WTC11 (cell line): ENCODE results near the gene SNCAIP. TPM values are rescaled to one million over a fixed set of nuclear protein-coding genes. Genes with fewer than 3 reads are reported as not detected.

ENCODE experiments used
- ATAC-seq: fragments of 200-7000 bp; cut with Tn5 transposase; 2 replicates; pipeline ENCODE4 v1.10.0; 2021; ENCODE audit warnings: mild to moderate bottlenecking, moderate library complexity
- CTCF ChIA-PET: fragments of 300-600 bp; sonication (Branson Sonifier 250); formaldehyde crosslinking; loops from one replicate; lab custom pipeline; 2021; ENCODE audit warnings: antibody characterized with exemption; lab: Charles Lee
- POLR2A ChIA-PET: fragments of 350-600 bp; sonication (Branson Sonifier 250); formaldehyde crosslinking; loops from one replicate; lab custom pipeline; 2021; ENCODE audit warnings: antibody characterized with exemption; lab: Charles Lee
- DNase-seq: peaks from one replicate; pipeline ENCODE4 v3.0.0; 2021; ENCODE audit warnings: low spot score
- H3K27ac Mint-ChIP-seq: 2 replicates; pipeline ENCODE4 v1.8.0; 2021; ENCODE audit warnings: mixed read lengths
- H3K27me3 Mint-ChIP-seq: 2 replicates; pipeline ENCODE4 v1.8.0; 2021; ENCODE audit warnings: low read depth, mild to moderate bottlenecking, moderate library complexity, mixed read lengths
- H3K36me3 Mint-ChIP-seq: 2 replicates; pipeline ENCODE4 v1.8.0; 2021; ENCODE audit warnings: mixed read lengths
- H3K4me1 Mint-ChIP-seq: 2 replicates; pipeline ENCODE4 v1.8.0; 2022; ENCODE audit warnings: mixed read lengths
- H3K4me3 Mint-ChIP-seq: 2 replicates; pipeline ENCODE4 v1.8.0; 2021; ENCODE audit warnings: mild to moderate bottlenecking, moderate library complexity, mixed read lengths
- H3K9me3 Mint-ChIP-seq: 2 replicates; pipeline ENCODE4 v1.8.0; 2021; ENCODE audit warnings: mixed read lengths
- ELF4 ChIP-seq: sonication (generic); formaldehyde crosslinking; IDR thresholded peaks from 2 replicates; pipeline ENCODE4 v1.8.1; 2022; ENCODE audit warnings: low read depth, mild to moderate bottlenecking, moderate library complexity, missing genetic modification reagents
- ERG ChIP-seq: fragments of 250-450 bp; sonication (Bioruptor Pico); IDR thresholded peaks from 2 replicates; pipeline ENCODE4 v1.8.0; 2021; ENCODE audit warnings: mild to moderate bottlenecking
- FOXP4 ChIP-seq: sonication (generic); formaldehyde crosslinking; IDR thresholded peaks from 2 replicates; pipeline ENCODE4 v1.8.0; 2022; ENCODE audit warnings: mild to moderate bottlenecking, missing genetic modification reagents
- GTF2I ChIP-seq: fragments of 250-450 bp; sonication (Bioruptor Pico); conservative IDR thresholded peaks from 2 replicates; pipeline ENCODE4 v1.4.0; 2021; ENCODE audit warnings: mild to moderate bottlenecking
- MXD4 ChIP-seq: fragments of 250-450 bp; sonication (Bioruptor Pico); IDR thresholded peaks from 2 replicates; pipeline ENCODE4 v1.8.0; 2021; ENCODE audit warnings: mild to moderate bottlenecking, moderate library complexity, borderline replicate concordance
- NFYB ChIP-seq: sonication (generic); formaldehyde crosslinking; conservative IDR thresholded peaks from 2 replicates; pipeline ENCODE4 v1.8.0; 2022; ENCODE audit warnings: low read depth, missing genetic modification reagents
- NR1H2 ChIP-seq: sonication (generic); formaldehyde crosslinking; IDR thresholded peaks from 2 replicates; pipeline ENCODE4 v1.9.0; 2021; ENCODE audit warnings: mild to moderate bottlenecking, moderate library complexity, missing genetic modification reagents
- NR2C2 ChIP-seq: sonication (generic); formaldehyde crosslinking; IDR thresholded peaks from 2 replicates; pipeline ENCODE4 v1.8.0; 2022; ENCODE audit warnings: mild to moderate bottlenecking, missing genetic modification reagents
- NR3C1 ChIP-seq: sonication (generic); formaldehyde crosslinking; conservative IDR thresholded peaks from 2 replicates; pipeline ENCODE4 v1.8.1; 2023; ENCODE audit warnings: low read depth, mild to moderate bottlenecking, missing genetic modification reagents
- RELA ChIP-seq: sonication (generic); formaldehyde crosslinking; IDR thresholded peaks from 2 replicates; pipeline ENCODE4 v1.8.1; 2022; ENCODE audit warnings: missing genetic modification reagents, mild to moderate bottlenecking, borderline replicate concordance
- SMAD4 ChIP-seq: sonication (generic); formaldehyde crosslinking; IDR thresholded peaks from 2 replicates; pipeline ENCODE4 v1.8.0; 2022; ENCODE audit warnings: mild to moderate bottlenecking, missing genetic modification reagents
- TEAD4 ChIP-seq: sonication (generic); formaldehyde crosslinking; IDR thresholded peaks from 2 replicates; pipeline ENCODE4 v1.8.0; 2022; ENCODE audit warnings: mild to moderate bottlenecking, missing genetic modification reagents
- USF2 ChIP-seq: sonication (generic); formaldehyde crosslinking; IDR thresholded peaks from 2 replicates; pipeline ENCODE4 v1.8.1; 2023; ENCODE audit warnings: mild to moderate bottlenecking, missing genetic modification reagents, moderate library complexity
- ZNF121 ChIP-seq: sonication (generic); formaldehyde crosslinking; IDR thresholded peaks from 2 replicates; pipeline ENCODE4 v1.8.0; 2023; ENCODE audit warnings: missing genetic modification reagents
- ZNF423 ChIP-seq: fragments of 250-450 bp; sonication (Bioruptor Pico); IDR thresholded peaks from 2 replicates; pipeline ENCODE4 v2.1.2; 2022; ENCODE audit warnings: mild to moderate bottlenecking, moderate library complexity
- ZSCAN18 ChIP-seq: fragments of 250-450 bp; sonication (Bioruptor Pico); IDR thresholded peaks from 2 replicates; pipeline ENCODE4 v2.1.2; 2022; ENCODE audit warnings: mild to moderate bottlenecking, moderate library complexity
- total RNA-seq: library from RNA; stranded (reverse); gene quantifications from 3 replicates; pipeline ENCODE4 v1.2.3, GENCODE V29; 2021
- TF ChIP-seq, protein P1 (sequence below): sonication (generic); formaldehyde crosslinking; IDR thresholded peaks from 2 replicates; pipeline ENCODE4 v1.8.1; 2022; ENCODE audit warnings: mild to moderate bottlenecking, missing genetic modification reagents, moderate library complexity, borderline replicate concordance
- TF ChIP-seq, protein P2 (sequence below): sonication (generic); formaldehyde crosslinking; IDR thresholded peaks from 2 replicates; pipeline ENCODE4 v1.8.1; 2023; ENCODE audit warnings: mild to moderate bottlenecking, missing genetic modification reagents, borderline replicate concordance

The SNCAIP gene
- total RNA-seq, 1 experiment from 2014 or later: 10.0 TPM

- DNase-seq (no peak), ATAC-seq (peak; percentile 61; the same call in 1 of the 2 replicates)
- Mint-ChIP-seq H3K27me3 (no peaks in the 10 kb centered on the region), H3K4me3 (no peak overlapping the region), H3K36me3 (peaks cover 14% of the 10 kb centered on the region), H3K9me3 (peaks cover 5% of the 10 kb centered on the region), H3K4me1 (peaks cover 36% of the 10 kb centered on the region), H3K27ac (no peak overlapping the region)
- TF ChIP-seq MXD4 (CRISPR knock-in tag) (no peak), ZSCAN18 (CRISPR knock-in tag) (no peak), GTF2I (CRISPR knock-in tag) (no peak), NR3C1 (no peak), ZNF121 (CRISPR knock-in tag) (no peak), ELF4 (no peak), ZNF423 (CRISPR knock-in tag) (no peak)
- TF ChIP-seq, protein P1, sequence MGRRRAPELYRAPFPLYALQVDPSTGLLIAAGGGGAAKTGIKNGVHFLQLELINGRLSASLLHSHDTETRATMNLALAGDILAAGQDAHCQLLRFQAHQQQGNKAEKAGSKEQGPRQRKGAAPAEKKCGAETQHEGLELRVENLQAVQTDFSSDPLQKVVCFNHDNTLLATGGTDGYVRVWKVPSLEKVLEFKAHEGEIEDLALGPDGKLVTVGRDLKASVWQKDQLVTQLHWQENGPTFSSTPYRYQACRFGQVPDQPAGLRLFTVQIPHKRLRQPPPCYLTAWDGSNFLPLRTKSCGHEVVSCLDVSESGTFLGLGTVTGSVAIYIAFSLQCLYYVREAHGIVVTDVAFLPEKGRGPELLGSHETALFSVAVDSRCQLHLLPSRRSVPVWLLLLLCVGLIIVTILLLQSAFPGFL: no peak
- POLR2A ChIA-PET: no interaction called here
- CTCF ChIA-PET: interaction anchor here (1.1 to 1.6 kb wide), 3 partner anchors 8 to 228 kb away, joined by 4 to 5 read pairs (median 5); no protein-coding TSS in a partner anchor
These were observed 112.1 kb downstream of the SNCAIP start for GRCh38 chr5:122424132-122424531.

- TF ChIP-seq NR1H2 (CRISPR knock-in tag) (no peak), NFYB (CRISPR knock-in tag) (no peak), SMAD4 (no peak), USF2 (no peak)
- Mint-ChIP-seq H3K27ac (no peak overlapping the region), H3K9me3 (peaks cover 9% of the 10 kb centered on the region), H3K27me3 (no peaks in the 10 kb centered on the region), H3K4me1 (peaks cover 51% of the 10 kb centered on the region), H3K4me3 (no peak overlapping the region), H3K36me3 (peaks cover 16% of the 10 kb centered on the region)
- ATAC-seq (no peak), DNase-seq (no peak)
- ChIA-PET CTCF (interaction anchor here (1.9 kb wide), 1 partner anchor 45 kb away, joined by 5 read pairs; no protein-coding TSS in a partner anchor), POLR2A (no interaction called here)
These were observed 114.3 kb downstream of the SNCAIP start for GRCh38 chr5:122426301-122426700.

- TF ChIP-seq RELA (CRISPR knock-in tag) (no peak), TEAD4 (CRISPR knock-in tag) (no peak)
- H3K9me3 Mint-ChIP-seq: peaks cover 9% of the 10 kb centered on the region
- no peaks in the 10 kb centered on the region for H3K27me3 Mint-ChIP-seq
- DNase-seq: no peak
- no peak for ATAC-seq
- CTCF ChIA-PET: no interaction called here
- POLR2A ChIA-PET: no interaction called here
- no peak overlapping the region for H3K27ac Mint-ChIP-seq
- H3K4me1 Mint-ChIP-seq: peaks cover 45% of the 10 kb centered on the region
- H3K36me3 Mint-ChIP-seq: peaks cover 16% of the 10 kb centered on the region
- no peak overlapping the region for H3K4me3 Mint-ChIP-seq
These were observed 115.6 kb downstream of the SNCAIP start for GRCh38 chr5:122427621-122428020.

- POLR2A ChIA-PET: no interaction called here
- H3K4me3 Mint-ChIP-seq: no peak overlapping the region
- CTCF ChIA-PET: no interaction called here
- peaks cover 13% of the 10 kb centered on the region for H3K36me3 Mint-ChIP-seq
- H3K9me3 Mint-ChIP-seq: peaks cover 9% of the 10 kb centered on the region
- H3K27ac Mint-ChIP-seq: peak overlapping the region; percentile 99
- no peaks in the 10 kb centered on the region for H3K27me3 Mint-ChIP-seq
- H3K4me1 Mint-ChIP-seq: peaks cover 38% of the 10 kb centered on the region
- DNase-seq: peak; percentile 33
- ATAC-seq: peak; percentile 99
- no peak for TF ChIP-seq ERG (CRISPR knock-in tag)
- no peak for TF ChIP-seq NR2C2 (CRISPR knock-in tag)
- no peak for TF ChIP-seq FOXP4 (CRISPR knock-in tag)
- TF ChIP-seq, protein P2, sequence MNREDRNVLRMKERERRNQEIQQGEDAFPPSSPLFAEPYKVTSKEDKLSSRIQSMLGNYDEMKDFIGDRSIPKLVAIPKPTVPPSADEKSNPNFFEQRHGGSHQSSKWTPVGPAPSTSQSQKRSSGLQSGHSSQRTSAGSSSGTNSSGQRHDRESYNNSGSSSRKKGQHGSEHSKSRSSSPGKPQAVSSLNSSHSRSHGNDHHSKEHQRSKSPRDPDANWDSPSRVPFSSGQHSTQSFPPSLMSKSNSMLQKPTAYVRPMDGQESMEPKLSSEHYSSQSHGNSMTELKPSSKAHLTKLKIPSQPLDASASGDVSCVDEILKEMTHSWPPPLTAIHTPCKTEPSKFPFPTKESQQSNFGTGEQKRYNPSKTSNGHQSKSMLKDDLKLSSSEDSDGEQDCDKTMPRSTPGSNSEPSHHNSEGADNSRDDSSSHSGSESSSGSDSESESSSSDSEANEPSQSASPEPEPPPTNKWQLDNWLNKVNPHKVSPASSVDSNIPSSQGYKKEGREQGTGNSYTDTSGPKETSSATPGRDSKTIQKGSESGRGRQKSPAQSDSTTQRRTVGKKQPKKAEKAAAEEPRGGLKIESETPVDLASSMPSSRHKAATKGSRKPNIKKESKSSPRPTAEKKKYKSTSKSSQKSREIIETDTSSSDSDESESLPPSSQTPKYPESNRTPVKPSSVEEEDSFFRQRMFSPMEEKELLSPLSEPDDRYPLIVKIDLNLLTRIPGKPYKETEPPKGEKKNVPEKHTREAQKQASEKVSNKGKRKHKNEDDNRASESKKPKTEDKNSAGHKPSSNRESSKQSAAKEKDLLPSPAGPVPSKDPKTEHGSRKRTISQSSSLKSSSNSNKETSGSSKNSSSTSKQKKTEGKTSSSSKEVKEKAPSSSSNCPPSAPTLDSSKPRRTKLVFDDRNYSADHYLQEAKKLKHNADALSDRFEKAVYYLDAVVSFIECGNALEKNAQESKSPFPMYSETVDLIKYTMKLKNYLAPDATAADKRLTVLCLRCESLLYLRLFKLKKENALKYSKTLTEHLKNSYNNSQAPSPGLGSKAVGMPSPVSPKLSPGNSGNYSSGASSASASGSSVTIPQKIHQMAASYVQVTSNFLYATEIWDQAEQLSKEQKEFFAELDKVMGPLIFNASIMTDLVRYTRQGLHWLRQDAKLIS: no peak
These were observed 117.7 kb downstream of the SNCAIP start for GRCh38 chr5:122429545-122430318.
